GM18861 (cell line): ENCODE data around the gene RPS4Y1.
"Not testable (repeated sequence)": the region's sequence is repeated elsewhere in the genome, so short reads cannot be mapped to it uniquely, and the experiment has no call there.

Experiments
- ATAC-seq: cut with Tn5 transposase; IDR thresholded peaks from one replicate; pipeline ENCODE4 v1.9.1; 2021; ENCODE audit not compliant: unreplicated experiment

The RPS4Y1 gene

GRCh38 chrY:2841471-2841893, at the start of gene RPS4Y1:
Gene RPS4Y1 (plus strand): TSS chrY:2841602. CDS start chrY:2841625, 23 bp downstream.
- no peak for ATAC-seq

DNA sequence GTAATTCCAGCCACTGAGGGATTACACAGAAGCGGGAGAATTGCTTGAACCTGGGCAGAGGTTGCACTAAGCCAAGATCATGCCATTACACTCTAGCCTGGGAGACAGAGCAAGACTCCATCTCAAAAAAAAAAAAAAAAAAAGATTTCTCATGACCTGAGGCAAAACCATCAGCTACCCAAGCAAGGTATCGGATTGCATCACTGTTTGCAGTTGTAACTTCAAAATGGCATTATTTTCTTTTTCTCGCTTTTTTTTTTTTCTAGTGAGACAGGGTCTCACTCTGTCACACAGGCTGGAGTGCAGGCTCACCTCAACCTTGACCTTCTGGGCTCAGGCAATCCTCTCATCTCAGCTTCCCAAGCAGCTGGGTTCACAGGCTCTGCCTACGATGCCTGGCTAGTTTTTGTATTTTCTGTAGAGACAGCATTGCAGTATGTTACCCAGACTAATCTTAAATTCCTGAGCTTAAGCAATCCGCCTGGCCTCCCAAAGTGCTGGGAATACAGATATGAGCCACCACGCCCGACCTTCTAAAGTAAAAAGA, 44.4 kb upstream of the RPS4Y1 start:
- ATAC-seq: no peak

DNA sequence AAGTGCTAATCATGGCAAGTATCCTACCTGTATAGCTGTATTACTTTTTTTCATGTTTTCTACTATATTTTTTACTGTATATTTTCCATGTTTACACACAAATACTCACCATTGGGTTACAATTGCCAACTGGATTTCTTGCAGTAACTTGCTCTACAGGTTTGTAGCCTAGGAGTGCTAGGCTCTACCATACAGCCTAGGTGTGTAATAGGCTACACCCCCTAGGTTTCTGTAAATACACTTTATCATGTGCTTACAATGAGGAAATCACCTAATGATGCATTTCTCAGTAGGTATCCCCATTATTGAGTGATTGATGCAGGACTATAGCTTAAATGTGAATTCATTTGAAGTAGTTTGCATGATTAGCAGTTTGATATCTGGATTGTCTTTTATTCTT, 43.4 kb upstream of the RPS4Y1 start:
- no peak for ATAC-seq

DNA sequence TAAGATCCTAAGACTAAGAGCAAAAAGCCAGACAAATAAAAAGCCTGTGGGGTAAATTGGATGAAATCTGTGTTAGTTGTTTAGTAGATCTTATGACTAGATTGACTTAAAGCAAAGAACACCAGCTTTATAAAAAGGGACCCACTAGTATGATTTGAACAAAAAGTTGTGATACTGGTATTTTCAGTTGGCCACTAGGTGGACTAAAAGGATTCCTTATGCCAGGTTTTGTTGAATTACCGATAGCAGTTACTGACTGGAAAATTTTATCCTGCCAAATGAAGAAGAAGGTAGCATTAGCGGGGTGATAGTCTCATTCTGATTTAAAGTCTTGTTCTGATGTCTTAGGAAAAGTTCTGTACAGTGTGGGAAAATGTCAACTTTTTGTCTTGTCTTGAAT, 41.2 kb upstream of the RPS4Y1 start:
- ATAC-seq: no peak

DNA sequence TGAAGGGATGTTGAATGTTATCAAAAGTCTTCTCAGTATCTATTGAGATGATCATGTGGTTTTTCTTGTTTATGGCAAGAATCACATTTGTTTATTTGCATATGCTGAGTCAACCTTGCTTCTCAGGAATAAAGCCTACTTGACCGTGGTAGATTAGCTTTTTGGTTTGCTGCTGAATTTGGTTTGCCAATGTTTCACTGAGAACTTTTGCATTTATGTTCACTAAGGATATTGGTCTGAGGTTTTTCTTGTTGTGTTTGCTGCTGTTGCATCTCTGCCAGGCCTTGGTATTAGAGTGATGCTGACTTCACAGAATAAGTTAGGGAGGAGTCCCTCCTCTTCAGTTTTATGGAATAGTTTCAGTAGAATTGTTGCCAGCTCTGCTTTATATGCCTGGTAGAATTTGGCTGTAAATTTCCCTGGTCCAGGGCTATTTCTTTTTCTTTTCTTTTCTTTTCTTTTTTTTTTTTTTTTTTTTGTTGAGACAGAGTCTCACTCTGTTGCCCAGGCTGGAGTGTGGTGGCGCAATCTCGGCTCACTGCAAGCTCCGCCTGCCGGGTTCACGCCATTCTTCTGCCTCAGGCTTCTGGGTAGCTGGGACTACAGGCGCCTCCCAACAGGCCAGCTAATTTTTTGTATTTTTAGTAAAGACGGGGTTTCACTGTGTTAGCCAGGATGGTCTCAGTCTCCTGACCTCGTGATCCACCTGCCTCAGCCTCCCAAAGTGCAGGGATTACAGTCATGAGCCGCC, 24.1 kb upstream of the RPS4Y1 start:
- not testable (repeated sequence) for ATAC-seq

- ATAC-seq: no peak
Observed at GRCh38 chrY:2824471-2824870, 16.9 kb upstream of the RPS4Y1 start.

DNA sequence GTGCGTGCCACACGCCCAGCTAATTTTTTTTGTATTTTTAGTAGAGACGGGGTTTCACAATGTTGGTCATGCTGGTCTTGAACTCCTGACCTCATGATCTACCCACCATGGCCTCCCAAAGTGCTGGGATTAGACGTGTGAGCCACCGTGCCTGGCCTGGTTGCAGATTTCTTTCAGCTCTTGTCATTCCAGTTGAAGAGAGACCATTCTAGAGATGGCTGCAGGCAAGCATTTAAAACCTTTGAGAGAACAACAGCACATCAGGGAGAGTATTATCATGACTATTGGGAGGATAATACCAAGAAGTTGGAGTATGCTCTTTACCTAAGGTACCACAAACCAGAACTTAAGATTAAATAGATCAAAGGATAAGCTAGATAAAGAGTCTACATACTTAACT, 12.9 kb upstream of the RPS4Y1 start:
- ATAC-seq: no peak

DNA sequence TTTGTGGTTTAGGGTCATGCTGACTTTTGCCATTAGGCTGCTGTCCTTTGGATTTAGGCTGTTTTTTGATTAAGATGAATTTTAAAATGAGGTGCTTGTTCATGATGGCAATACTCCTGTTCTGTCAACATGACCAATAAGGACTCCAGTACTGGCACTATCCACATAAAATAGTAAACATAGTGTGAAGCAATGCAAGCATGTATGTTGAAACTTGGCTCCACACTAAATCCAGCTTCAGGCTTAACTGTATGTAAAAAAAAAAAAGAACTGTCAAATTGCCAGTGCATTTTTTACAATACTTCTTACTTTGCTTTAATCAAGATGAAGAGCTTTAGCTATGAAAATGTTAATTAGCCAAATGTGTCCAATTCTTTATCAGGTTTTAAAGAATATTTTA, 6.2 kb upstream of the RPS4Y1 start:
- ATAC-seq: no peak

DNA sequence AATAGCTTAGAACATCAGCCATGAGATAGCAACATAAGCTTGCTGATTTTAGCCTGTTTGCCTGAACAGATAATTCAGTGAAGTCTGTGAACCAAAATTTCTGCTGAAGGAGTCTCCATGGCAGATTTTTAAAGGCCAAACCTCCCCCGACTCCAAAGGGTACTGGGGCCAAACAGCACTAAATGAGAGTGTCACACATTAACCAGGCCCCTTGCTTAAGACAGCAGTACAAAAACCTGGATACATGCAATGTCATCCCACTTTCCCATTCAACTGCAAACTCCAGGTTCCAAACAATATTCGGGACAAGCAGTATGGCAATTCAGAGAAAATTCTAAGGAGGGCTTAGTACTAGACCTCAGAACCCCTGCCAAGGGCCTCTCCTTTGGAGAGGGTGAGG, 4.3 kb upstream of the RPS4Y1 start:
- ATAC-seq: no peak

- ATAC-seq: no peak
Observed at GRCh38 chrY:2837932-2838331, 3.5 kb upstream of the RPS4Y1 start.

DNA sequence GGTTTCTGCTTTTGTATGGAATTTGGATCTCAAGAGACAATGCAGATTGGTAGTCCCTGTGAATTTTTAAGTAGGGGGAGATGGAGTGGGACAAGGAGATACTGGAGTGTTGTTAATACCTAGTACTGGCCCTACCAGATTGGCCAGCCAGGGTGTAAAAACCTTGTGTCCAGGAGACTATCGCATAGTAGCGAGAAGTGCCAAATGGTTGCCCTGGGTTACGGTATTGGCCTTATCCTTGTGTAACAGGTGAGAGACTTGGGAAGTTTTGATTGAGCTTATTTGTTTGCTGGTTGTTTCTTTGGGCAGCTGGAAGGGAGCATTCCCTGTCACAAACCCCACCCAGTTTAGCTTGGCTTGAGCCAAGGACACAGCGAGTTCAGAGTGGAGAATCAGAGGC, 5.4 kb downstream of the RPS4Y1 start:
- no peak for ATAC-seq

GRCh38 chrY:2848384-2848783, 7.0 kb downstream of the RPS4Y1 start:
- no peak for ATAC-seq

GRCh38 chrY:2849368-2849767, 8.0 kb downstream of the RPS4Y1 start:
- no peak for ATAC-seq

DNA sequence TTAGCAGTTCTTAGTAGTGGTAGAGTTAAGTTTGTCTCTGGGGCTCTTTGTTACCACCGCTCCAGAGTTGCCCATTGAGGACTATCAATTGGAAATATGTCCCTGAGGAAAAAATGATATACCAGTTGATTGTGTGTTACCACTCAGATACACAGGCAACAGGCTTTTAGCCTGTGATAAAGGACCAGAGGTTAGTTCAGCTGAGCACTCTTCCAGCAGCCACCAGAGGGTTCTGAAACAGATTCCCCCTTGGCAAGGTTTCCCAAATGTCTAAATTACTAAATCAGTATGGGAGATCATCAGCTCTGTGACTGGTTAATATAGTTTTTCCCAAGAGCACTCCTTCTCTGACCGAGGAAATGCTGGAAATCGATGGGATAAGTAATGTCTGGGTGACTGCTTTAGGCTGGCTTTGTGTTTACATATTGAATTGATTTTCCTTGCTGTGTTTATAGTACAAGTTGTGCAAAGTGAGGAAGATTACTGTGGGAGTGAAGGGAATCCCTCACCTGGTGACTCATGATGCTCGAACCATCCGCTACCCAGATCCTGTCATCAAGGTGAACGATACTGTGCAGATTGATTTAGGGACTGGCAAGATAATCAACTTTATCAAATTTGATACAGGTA, 12.9 kb downstream of the RPS4Y1 start:
- no peak for ATAC-seq

GRCh38 chrY:2857068-2857467, 15.7 kb downstream of the RPS4Y1 start:
- ATAC-seq: no peak

DNA sequence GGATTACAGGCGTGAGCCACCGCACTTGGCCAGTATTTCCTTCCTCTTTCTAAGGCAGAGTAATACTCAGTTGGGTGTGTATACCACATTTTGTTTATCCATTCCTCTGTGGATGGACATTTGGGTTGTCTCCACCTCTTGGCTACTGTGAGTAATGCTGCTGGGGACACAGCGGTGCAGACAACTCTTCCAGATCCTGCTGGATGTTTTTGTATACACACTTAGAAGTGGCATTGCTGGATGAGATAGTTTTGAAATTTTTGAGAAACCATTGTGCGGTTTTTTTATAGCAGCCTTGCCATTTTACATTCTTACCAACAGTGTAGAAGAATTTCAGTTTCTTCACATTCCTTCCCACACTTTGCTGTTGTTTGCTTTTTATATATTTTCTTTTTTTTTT, 16.3 kb downstream of the RPS4Y1 start:
- ATAC-seq: no peak

DNA sequence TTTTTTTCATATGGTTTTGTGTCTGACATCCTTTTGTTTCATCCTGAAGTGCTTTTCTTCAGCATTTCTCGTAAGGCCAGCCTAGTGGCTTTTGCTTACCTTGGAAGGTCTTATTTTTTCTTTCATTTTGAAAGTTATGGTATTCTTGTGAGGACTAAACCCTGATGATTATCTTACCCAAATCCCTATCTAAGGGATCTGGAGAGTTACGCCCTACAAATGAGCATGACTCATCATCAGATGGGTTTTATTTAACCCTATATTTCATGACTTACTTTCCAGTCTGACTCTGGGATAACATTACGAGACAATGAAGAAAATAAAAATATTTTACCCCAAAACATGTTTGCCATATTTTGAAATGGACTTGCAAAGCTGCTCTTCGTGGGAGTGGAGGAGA, 18.4 kb downstream of the RPS4Y1 start:
- ATAC-seq: no peak

DNA sequence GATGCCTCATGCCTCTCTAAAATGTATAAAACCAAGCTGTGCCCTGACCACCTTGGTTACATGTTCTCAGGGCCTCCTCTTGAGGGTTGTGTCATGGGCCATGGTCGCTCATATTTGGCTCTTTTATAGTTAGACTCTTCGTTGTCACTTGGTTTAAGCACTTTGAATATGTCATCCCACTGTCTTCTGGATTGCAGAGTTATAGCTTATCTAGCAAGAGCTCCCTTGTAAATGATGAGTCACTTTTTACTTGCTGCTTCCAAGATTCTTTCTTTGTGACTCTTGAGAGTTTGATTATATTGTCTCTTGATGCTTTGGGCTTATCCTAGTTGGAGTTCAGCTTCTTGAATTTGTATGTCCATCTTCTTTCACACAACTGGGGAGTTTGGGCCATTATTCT, 19.1 kb downstream of the RPS4Y1 start:
- ATAC-seq: no peak

GRCh38 chrY:2866581-2866980, 25.2 kb downstream of the RPS4Y1 start:
- ATAC-seq: no peak

GRCh38 chrY:2867469-2867868, 26.1 kb downstream of the RPS4Y1 start:
- no peak for ATAC-seq

GRCh38 chrY:2868035-2868607, 26.7 kb downstream of the RPS4Y1 start:
- ATAC-seq: no peak

GRCh38 chrY:2872234-2872633, 30.8 kb downstream of the RPS4Y1 start:
- not testable (repeated sequence) for ATAC-seq
